PC-9 (cell line): ENCODE results near the gene NANOGP8.

Experiments used
- CTCF ChIP-seq: fragments of 200-600 bp; sonication (generic); conservative IDR thresholded peaks from 2 replicates; pipeline ENCODE4 v1.6.1; 2017; ENCODE audit warnings: mixed run types, antibody characterized with exemption, mild to moderate bottlenecking, moderate library complexity
- EZH2 ChIP-seq: fragments of 200-600 bp; sonication (generic); IDR thresholded peaks from 2 replicates; pipeline ENCODE4 v1.8.0; 2017; ENCODE audit warnings: antibody characterized with exemption, low read depth

GRCh38 chr15:35040339-35041255 is 44.5 kb downstream of the NANOGP8 start:
- TF ChIP-seq CTCF (no peak), EZH2 (no peak)
